CD4-positive, alpha-beta T cell treated with Interferon alpha-2 for 1 hour (primary cell): ENCODE results near the gene HEPH.
"Not testable (repeated sequence)": the region's sequence is repeated elsewhere in the genome, so short reads cannot be mapped to it uniquely, and the experiment has no call there.

ENCODE experiments used
- DNase-seq, 2 donors: peaks; one replicate each; pipeline ENCODE4 v3.0.0-alpha.2; 2020 to 2022

HEPH gene, protein sequence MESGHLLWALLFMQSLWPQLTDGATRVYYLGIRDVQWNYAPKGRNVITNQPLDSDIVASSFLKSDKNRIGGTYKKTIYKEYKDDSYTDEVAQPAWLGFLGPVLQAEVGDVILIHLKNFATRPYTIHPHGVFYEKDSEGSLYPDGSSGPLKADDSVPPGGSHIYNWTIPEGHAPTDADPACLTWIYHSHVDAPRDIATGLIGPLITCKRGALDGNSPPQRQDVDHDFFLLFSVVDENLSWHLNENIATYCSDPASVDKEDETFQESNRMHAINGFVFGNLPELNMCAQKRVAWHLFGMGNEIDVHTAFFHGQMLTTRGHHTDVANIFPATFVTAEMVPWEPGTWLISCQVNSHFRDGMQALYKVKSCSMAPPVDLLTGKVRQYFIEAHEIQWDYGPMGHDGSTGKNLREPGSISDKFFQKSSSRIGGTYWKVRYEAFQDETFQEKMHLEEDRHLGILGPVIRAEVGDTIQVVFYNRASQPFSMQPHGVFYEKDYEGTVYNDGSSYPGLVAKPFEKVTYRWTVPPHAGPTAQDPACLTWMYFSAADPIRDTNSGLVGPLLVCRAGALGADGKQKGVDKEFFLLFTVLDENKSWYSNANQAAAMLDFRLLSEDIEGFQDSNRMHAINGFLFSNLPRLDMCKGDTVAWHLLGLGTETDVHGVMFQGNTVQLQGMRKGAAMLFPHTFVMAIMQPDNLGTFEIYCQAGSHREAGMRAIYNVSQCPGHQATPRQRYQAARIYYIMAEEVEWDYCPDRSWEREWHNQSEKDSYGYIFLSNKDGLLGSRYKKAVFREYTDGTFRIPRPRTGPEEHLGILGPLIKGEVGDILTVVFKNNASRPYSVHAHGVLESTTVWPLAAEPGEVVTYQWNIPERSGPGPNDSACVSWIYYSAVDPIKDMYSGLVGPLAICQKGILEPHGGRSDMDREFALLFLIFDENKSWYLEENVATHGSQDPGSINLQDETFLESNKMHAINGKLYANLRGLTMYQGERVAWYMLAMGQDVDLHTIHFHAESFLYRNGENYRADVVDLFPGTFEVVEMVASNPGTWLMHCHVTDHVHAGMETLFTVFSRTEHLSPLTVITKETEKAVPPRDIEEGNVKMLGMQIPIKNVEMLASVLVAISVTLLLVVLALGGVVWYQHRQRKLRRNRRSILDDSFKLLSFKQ

DNA sequence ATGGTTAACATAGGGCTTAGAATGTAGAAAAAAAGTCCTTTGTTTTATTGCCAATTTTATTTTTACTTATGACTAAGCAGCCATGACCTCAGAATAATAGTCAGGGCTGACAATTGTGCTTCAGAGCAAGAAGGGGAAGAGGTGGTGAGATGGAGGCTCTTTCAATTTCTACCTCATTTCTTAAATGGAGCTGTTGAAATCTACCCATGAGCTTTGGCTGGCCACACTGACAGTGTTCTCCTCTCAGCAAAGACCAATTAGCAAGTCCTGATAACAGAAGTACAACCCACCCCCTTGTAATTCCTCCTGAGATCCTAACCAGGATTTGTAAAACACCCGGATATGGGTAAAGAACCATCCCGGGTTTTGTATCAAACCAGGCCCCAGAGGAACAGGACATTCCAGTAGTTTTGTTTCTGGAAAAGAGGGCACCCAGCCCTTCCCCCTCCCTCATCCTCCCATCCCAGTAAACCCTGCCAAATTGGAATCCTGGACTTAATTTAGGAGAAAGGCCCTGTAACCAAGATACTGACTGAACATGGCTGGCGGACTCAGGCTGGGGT is at the start of gene HEPH:
Gene HEPH, plus strand, starts transcription at position 399 of the 563 bp plus-strand sequence. CDS start 6,324 bp downstream, outside the sequence.
- DNase-seq = no peak

DNA sequence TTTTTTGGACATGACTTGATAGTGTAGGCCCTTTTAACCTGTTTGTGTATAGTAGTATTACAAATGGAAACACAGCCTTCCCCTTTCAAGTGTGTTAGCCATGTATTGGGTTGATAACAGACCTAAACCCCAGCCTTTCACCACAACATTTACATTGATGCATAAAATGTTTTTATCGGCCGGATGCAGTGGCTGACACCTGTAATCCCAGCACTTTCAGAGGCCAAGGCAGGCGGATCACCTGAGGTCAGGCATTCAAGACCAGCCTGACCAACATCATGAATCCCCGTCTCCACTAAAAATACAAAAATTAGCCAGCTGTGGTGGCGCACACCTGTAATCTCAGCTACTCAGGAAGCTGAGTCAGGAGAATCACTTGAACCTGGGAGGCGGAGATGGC is 45.3 kb upstream of the HEPH start:
- DNase-seq = not testable (repeated sequence)

DNA sequence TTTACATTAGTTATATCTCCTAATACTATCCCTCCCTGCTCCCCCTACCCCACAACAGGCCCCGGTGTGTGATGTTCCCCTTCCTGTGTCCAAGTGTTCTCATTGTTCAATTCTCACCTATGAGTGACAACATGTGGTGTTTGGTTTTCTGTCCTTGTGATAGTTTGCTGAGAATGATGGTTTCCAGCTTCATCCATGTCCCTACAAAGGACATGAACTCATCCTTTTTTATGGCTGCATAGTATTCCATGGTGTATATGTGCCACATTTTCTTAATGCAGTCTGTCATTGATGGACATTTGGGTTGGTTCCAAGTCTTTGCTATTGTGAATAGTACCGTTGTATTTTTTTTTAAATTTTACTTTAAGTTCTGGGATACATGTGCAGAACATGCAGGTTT is 42.7 kb upstream of the HEPH start:
- DNase-seq = not testable (repeated sequence)

DNA sequence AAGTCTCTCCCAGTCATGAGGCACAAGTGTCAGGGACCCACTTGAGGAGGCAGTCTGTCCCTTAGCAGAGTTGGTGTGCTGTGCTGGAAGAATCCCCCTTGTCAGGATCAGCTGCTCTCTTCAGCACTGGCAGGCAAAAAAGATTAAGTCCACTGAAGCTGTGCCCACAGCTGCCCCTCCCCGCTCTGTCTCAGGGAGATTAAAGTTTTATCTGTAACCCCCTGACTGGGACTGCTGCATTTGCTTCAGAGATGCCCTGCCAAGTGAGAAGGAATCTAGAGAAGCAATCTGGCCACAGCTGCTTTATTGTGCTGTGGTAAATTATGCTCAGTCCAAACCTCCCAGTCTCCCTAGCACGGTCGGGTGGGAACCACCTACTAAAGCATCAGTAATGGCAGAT is 37.4 kb upstream of the HEPH start:
- DNase-seq = no peak

DNA sequence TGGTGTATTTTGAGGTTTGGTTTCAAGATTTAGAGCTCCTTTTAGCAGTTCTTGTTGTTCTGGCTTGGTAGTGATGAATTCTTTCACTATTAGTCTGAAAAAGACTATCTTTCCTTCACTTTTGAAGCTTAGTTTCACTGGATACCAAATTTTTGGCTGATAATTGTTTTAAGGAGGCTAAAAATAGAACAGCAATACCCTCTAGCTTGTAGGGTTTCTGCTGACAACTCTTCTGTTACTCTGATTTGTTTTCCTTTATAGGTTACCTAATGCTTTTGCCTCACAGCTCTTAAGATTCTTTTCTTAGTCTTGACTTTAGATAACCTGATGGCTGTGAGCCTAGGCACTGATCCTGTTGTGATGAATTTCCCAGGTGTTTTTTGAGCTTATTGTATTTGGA is 33.6 kb upstream of the HEPH start:
- DNase-seq = no peak

DNA sequence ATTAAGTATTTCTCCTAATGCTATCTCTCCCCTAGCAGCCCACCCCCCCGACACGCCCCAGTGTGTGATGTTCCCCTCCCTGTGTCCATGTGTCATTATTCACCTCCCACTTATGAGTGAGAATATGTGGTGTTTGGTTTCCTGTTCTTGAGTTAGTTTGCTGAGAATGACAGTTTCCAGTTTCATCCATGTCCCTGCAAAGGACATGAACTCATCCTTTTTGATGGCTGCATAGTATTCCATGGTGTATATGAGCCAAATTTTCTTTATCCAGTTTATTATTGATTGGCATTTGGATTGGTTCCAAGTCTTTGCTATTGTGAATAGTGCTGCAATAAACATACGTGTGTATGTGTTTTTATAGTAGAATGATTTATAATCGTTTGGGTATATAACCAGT is 28.8 kb upstream of the HEPH start:
- not testable (repeated sequence) for DNase-seq

DNA sequence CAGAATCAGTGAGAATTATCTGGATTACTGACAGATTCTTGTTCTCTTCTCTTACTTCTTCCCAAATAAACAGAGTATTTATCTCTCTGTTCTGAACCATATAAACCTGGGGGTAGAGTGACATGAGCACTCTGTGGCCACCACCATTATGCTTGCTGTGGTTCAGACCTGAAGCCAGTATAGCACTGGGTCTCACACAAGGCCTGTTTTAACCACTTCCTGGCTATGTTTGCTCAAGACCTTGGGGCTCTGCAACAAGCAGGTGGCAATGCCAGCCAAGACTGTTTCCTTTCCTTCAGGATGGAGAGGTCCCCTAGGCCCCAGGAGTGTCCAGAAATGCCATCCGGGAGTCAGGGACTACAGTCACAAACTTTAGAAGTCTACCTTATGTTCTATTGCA is 21.7 kb upstream of the HEPH start:
- no peak for DNase-seq

DNA sequence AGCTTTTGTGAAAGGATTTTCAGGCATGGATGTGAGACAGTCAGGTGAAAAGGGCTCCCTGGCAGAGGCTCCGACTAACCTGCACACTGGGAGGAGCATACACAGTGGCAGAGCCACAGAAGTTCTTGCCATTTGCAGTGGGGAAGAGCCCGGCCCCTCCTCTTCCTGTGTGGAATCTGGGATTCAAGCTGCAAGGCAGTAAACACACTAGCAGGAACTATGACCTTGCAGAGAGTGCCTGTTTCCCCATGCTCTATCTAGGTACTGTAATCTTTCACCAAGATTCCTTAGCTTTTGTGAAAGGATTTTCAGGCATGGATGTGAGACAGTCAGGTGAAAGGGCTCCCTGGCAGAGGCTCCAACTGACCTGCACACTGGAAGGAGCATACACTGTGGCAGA is 19.8 kb upstream of the HEPH start:
- DNase-seq = no peak

DNA sequence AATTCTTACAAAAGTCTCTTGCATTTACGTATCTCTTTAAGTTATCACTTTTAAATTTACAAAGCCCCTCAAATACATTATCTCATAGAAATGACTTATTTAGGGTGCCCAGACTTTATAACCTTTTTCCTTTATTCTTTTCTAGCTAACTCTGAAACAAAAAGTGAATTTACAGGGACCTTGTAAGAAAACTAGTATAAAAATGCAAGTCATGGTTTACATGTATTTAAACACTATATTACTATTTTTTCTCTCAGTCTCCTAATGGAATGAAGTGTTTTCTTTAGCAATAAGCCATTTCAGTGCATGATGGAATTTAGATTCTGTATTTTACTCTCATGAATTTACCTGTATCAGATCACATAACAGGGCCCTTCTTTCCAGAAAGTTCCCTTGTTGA is 14.5 kb upstream of the HEPH start:
- DNase-seq = no peak

DNA sequence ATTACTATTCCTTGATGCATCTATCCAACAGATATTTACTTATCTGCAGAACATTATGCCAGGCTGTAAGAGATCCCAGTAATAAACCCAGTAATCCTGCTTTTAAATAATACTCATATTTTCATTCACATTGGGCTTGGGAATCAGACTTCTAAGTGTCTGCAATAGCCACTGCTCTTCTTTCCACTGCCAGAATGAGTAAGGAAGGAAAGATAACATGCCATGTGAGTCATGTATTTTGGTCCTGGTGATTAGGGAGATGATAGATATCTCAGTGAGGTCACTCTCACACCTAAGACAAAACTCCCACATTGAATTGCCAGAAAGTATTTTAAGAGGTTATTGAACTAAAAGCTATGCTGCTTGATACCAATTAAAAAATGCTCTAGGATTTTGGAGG is 13.9 kb upstream of the HEPH start:
- DNase-seq = no peak

DNA sequence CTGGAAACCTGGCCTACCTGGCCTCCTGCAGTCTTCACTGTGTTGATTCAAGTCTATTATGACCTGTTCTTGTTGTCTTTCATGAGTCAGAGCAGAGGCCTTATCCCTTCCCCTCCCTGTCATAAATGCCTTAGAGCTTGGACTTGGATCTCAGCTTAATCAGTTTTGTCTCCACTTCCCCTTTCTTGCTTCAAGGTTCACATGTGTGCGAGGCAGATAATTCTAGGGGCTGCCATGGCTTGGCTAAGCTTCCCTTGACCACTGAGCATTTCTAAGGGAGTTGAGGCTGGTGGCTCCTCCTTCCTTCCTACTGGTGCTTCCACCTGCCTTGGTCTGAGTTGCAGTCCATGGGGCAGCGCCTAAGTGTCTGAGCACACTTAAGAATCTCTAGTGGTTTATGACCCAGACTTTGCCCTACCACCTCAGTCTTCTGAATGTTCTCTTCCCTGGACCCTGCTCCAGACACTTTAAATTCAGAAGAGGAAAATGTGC is 1.7 kb upstream of the HEPH start:
- no peak for DNase-seq

DNA sequence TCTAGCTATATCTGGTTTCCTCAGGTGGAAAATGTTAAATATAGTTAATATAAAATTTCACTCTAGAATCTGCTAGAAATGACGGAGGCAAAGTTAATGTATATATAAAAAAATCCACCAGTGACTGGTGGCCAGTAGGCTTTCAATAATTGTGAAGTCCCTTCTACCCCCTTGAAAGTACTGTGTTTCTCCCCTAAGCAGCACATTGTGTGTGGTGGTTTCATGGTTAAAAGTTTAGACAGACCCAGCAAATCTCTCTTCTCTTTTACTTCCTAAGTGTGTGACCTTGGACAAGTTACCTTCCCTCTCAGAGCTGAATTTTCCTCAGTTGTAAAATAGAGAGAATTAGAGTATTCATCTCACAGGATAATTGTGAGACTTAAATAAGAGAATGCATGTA is 600 bp upstream of the HEPH start:
- no peak for DNase-seq

DNA sequence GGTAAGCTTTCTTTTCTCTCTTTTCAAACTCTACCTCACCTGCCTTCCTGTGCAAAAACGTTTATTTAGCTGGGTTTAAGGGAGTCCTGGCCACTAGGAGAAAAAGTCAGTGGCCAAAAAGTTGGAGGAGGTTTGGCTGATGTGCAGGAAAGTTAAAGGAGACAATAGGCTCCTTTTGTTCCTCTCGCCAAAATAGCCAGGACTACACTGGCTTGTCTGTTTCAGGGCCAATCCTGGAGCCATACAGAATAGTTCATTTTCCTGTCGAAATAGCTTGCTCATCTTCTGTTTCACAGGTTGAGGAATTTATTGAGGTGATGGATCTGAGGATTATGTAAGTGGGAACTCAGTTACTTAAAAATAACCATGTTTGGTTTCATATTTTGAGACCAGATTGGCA is 423 bp downstream of the HEPH start:
- no peak for DNase-seq

DNA sequence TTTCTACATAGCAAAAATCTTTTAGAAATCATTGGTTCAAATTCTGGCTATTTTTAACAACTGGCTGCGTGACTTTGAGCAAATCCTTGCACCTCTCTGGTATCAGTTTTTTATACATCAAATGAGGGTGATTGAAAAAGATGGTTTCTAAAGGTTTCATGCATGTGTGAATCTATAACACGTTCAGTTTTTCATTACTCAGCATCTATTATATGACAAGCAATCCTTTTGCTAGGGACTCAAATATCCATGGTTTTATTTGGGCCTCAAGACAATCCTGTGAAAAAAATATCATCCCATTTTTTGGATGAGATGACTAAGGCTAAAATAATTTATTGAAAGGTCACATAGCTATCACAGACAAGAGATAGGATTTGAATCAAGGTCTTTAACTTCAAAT is 884 bp downstream of the HEPH start:
- DNase-seq = no peak

DNA sequence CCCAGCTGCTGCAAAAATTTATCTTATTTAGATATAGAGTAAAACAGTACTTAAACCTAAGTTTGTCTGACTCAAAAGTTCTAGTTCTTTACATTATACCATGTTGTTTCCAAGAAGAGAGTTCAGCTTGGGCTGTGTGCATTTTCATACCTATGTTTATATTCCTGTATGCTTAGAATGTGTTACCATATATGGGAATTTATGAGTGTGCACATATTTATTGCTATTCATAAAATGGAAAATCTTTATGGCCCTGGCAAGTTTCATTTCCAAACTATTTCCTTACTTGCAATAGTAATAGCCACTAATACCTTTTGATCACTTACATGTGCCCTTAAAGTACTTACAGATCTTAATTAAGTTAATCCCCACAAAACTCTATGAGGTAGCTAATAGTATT is 2.6 kb downstream of the HEPH start:
- DNase-seq = no peak

DNA sequence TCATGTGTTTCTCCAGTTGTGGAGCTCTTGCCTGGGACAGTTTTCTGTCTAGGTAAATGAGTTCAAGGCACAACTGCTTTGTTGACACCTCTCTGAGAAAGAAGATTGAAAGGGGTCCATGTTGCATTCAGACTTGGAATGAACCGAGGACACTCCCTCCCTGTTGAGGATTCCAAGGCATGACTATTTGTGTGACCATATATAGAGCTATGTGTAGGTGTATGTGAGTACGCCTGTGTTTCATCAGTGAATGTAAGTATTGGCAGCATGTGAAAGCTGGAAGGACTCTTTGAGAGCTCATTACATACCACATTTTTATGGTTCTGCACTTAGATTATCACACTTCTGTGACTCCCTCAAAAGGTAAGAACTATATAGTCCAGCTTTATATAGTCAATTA is 3.4 kb downstream of the HEPH start:
- no peak for DNase-seq

DNA sequence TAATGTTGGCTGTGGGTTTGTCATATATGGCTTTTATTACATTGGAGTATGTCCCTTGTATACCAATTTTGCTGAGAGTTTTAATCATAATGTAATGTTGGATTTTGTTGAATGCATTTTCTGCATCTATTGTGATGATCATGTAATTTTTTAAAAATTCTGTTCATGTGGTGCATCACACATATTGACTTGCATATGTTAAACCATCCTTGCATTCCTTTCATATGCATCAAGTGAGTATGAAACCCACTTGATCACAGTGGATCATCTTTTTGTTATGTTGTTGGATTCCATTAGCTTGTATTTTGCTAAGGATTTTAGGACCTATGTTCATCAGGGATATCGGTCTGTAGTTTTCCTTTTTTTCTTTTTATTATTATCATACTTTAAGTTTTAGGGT is 12.1 kb downstream of the HEPH start:
- DNase-seq = no peak

DNA sequence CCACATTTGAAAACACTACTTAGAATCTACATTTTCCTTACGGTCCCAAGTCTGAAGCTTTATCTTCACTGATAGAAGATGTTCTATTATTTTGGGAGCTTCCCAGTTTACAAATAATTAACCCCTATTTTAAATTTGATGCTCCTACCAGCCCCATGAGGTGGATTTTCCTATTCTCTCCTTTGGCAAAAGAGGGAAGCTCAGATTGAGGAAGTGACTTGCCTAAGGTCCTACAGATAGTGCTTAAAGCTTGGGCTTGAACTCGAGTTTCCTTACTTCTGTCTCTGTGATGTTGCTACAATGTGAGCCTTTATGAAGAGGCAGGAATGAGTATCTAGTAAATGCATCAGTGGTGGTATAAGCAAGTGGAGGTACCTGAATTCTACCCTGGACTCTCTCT is 27.5 kb downstream of the HEPH start:
- DNase-seq = no peak

DNA sequence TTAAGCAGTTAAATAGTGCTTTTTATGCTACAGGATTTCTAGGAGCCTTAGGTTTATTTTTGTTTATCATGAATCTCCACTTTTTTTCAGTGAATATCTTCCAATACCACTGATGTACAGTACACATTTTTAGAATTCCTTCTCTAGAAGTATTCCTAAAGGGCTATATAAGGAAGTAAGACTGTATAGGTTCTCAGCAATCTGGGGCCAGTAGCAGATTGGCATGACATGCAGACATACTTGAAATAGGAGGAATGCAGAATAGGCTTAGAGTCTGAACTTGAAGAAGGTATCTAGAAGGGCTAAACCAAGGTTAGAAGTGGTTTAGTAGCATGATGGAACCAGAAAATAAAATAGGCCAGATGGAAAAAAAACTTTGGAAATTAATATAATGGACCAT is 29.8 kb downstream of the HEPH start:
- no peak for DNase-seq

DNA sequence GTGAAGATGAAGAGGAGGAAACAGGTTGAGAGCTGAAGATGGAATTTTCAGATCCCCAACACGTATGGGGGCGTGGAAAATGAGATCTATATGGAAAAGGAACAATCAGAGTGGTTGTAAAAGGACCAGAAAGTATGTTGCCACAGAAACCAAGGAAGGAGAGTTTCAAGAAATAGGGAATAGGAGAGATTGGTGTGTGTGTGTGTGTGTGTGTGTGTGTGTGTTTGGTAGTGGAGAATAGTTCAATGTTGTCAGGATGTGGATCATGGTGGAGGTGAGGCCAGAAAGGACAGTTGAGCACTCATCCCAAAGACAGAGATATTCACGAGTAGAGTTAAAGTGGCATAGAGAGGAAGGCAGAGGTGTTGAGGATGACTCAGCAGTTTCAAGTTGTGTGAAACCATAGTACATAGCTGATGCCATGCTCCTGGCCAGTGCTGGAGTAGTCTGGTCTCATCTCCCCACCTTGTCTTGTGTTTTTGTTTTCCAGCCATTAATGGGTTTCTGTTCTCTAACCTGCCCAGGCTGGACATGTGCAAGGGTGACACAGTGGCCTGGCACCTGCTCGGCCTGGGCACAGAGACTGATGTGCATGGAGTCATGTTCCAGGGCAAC is 36.1 kb downstream of the HEPH start:
- no peak for DNase-seq

DNA sequence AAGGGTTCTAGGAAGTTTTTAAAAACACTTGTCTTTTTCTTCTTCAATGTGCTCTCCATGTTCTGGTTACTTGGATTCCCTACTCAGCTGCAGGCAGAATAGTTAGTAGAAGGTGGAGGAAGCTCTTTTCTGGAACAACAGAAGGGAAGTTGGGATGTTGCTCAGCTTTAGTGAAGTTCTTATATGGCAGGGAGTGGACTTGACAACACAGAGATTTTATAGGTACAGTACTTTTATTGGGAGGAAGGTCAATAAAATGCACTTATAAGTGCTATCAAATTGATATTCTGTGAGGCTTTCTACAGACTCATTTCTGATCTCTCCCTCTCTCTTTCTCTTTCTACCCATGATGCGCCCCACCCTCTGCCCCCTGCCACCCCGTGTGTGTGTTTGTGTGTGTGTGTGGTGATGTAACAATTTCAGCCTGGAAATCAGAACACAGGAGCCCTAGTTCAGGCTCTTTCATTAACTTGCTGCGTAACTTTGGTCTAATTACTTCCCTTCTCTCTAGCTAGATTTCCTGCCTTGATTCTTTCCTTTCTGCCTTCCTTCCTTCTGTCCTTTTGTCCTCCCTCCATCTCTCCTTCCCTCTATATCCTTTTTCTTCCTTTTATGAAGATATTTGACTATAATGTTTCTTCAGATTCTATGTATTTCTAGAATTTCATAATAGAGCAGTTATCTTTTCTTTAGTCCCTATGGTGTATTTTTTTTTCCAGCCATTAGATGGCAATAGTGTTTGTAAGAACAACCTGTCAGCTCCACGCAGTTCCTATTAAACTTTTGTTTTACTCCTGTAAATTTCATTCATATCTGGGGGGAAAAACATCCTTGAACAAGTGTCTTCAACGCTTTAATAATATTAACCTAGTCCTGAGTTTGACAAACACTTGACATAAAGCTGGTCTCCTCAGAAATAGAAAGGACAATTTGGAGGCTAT is 37.1 kb downstream of the HEPH start:
- DNase-seq = no peak
